ENCODE data around the gene VCAM1.

- TF ChIP-seq POLR2A (IDR thresholded peaks at IDR 0.05) (no peak), POLR2AphosphoS5 (IDR thresholded peaks at IDR 0.05) (no peak)
- TF ChIP-seq, protein P1, sequence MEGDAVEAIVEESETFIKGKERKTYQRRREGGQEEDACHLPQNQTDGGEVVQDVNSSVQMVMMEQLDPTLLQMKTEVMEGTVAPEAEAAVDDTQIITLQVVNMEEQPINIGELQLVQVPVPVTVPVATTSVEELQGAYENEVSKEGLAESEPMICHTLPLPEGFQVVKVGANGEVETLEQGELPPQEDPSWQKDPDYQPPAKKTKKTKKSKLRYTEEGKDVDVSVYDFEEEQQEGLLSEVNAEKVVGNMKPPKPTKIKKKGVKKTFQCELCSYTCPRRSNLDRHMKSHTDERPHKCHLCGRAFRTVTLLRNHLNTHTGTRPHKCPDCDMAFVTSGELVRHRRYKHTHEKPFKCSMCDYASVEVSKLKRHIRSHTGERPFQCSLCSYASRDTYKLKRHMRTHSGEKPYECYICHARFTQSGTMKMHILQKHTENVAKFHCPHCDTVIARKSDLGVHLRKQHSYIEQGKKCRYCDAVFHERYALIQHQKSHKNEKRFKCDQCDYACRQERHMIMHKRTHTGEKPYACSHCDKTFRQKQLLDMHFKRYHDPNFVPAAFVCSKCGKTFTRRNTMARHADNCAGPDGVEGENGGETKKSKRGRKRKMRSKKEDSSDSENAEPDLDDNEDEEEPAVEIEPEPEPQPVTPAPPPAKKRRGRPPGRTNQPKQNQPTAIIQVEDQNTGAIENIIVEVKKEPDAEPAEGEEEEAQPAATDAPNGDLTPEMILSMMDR (IDR thresholded peaks at IDR 0.05), result no peak
These were observed 15.1 kb upstream of the VCAM1 start for GRCh38 chr1:100704473-100704872.

All from breast epithelium (tissue), 3 donors.